GM23338 (cell line): Measurements from ENCODE around the gene ULK3. TPM values are rescaled to one million over a fixed set of nuclear protein-coding genes. Genes with fewer than 3 reads are reported as not detected.

Experiments
- ATAC-seq: fragments of 200-7000 bp; cut with Tn5 transposase; 3 replicates; pipeline ENCODE4 v1.9.1; 2020
- DNase-seq: peaks from one replicate; pipeline ENCODE4 v3.0.0-alpha.2; 2015; ENCODE audit warnings: low spot score
- H2AFZ ChIP-seq: fragments of 200-600 bp; sonication (generic); 2 replicates; pipeline ENCODE4 v1.8.0; 2016; ENCODE audit warnings: antibody characterized with exemption, mild to moderate bottlenecking, moderate library complexity
- H3F3A ChIP-seq: fragments of 200-600 bp; sonication (generic); replicated peaks from 2 replicates; pipeline ENCODE4 v1.8.0; 2017; ENCODE audit warnings: antibody characterized with exemption, mixed run types, low read depth
- H3K27ac ChIP-seq: fragments of 200-600 bp; sonication (generic); 2 replicates; pipeline ENCODE4 v1.6.1; 2016; ENCODE audit warnings: low read depth
- H3K27me3 ChIP-seq: fragments of 200-600 bp; sonication (generic); 2 replicates; pipeline ENCODE4 v1.8.0; 2016; ENCODE audit warnings: mild to moderate bottlenecking, mixed run types, moderate library complexity; ENCODE audit not compliant: insufficient read depth
- H3K36me3 ChIP-seq: fragments of 200-600 bp; sonication (generic); 2 replicates; pipeline ENCODE4 v1.8.0; 2016; ENCODE audit warnings: mild to moderate bottlenecking; ENCODE audit not compliant: insufficient read depth
- H3K4me1 ChIP-seq: fragments of 200-600 bp; sonication (generic); 2 replicates; pipeline ENCODE4 v1.8.0; 2016; ENCODE audit warnings: mild to moderate bottlenecking, moderate library complexity; ENCODE audit not compliant: insufficient read depth
- H3K4me2 ChIP-seq: fragments of 200-600 bp; sonication (generic); 2 replicates; pipeline ENCODE4 v1.7.1; 2017; ENCODE audit warnings: mixed run types
- H3K4me3 ChIP-seq: fragments of 200-600 bp; sonication (generic); 2 replicates; pipeline ENCODE4 v1.6.1; 2016; ENCODE audit warnings: mixed run types
- H3K79me2 ChIP-seq: fragments of 200-600 bp; sonication (generic); replicated peaks from 2 replicates; pipeline ENCODE4 v1.8.0; 2017; ENCODE audit warnings: mild to moderate bottlenecking; ENCODE audit not compliant: insufficient read depth
- H3K9me2 ChIP-seq: fragments of 200-600 bp; sonication (generic); 2 replicates; pipeline ENCODE4 v1.8.0; 2017; ENCODE audit not compliant: insufficient read depth
- H4K20me1 ChIP-seq: fragments of 200-600 bp; sonication (generic); replicated peaks from 2 replicates; pipeline ENCODE4 v1.8.0; 2017; ENCODE audit warnings: mild to moderate bottlenecking; ENCODE audit not compliant: insufficient read depth
- H3K27ac Mint-ChIP-seq: 2 replicates; pipeline ENCODE4 v1.8.0; 2020; ENCODE audit warnings: inconsistent platforms, mild to moderate bottlenecking, moderate library complexity, mixed read lengths
- H3K27me3 Mint-ChIP-seq: 3 replicates; pipeline ENCODE4 v1.8.0; 2022; ENCODE audit warnings: low read depth, mild to moderate bottlenecking, moderate library complexity, mixed read lengths, inconsistent platforms; ENCODE audit not compliant: insufficient read depth, poor library complexity
- H3K36me3 Mint-ChIP-seq: 3 replicates; pipeline ENCODE4 v1.8.0; 2021; ENCODE audit warnings: low read depth, mild to moderate bottlenecking, inconsistent platforms, moderate library complexity, mixed read lengths
- H3K4me1 Mint-ChIP-seq: 3 replicates; pipeline ENCODE4 v1.8.0; 2020; ENCODE audit warnings: mild to moderate bottlenecking, inconsistent platforms, mixed read lengths
- H3K4me3 Mint-ChIP-seq: 3 replicates; pipeline ENCODE4 v1.8.0; 2021; ENCODE audit warnings: moderate library complexity, mild to moderate bottlenecking, inconsistent platforms, mixed read lengths
- H3K9me3 Mint-ChIP-seq: 3 replicates; pipeline ENCODE4 v1.8.0; 2020; ENCODE audit warnings: moderate library complexity, mild to moderate bottlenecking, inconsistent platforms, mixed read lengths
- CREB1 ChIP-seq: fragments of 250-450 bp; sonication (Bioruptor Pico); IDR thresholded peaks from 2 replicates; pipeline ENCODE4 v1.5.0; 2020; ENCODE audit warnings: low read depth, mild to moderate bottlenecking, moderate library complexity
- EZH2 ChIP-seq: fragments of 200-600 bp; sonication (generic); IDR thresholded peaks from one replicate; pipeline ENCODE4 v1.8.0; 2017; ENCODE audit warnings: antibody characterized with exemption, mild to moderate bottlenecking, low read depth; ENCODE audit not compliant: unreplicated experiment
- EZH2phosphoT487 ChIP-seq: fragments of 200-600 bp; sonication (generic); IDR thresholded peaks from one replicate; pipeline ENCODE4 v1.8.1; 2018; ENCODE audit warnings: antibody characterized with exemption; ENCODE audit not compliant: unreplicated experiment
- NANOG ChIP-seq: IDR thresholded peaks from 2 replicates; pipeline ENCODE4 v1.6.1; 2016; ENCODE audit warnings: antibody characterized with exemption, borderline replicate concordance
- POLR2AphosphoS5 ChIP-seq: IDR thresholded peaks from 2 replicates; pipeline ENCODE4 v1.6.1; 2016; ENCODE audit warnings: antibody characterized with exemption, low read depth
- STAT1 ChIP-seq: IDR thresholded peaks from one replicate; pipeline ENCODE4 v1.6.1; 2016; ENCODE audit warnings: antibody characterized with exemption; ENCODE audit not compliant: unreplicated experiment
- ZNF114 ChIP-seq: fragments of 250-450 bp; sonication (Bioruptor Pico); IDR thresholded peaks from 2 replicates; pipeline ENCODE4 v1.5.0; 2020; ENCODE audit warnings: mild to moderate bottlenecking, moderate library complexity
- ZNF331 ChIP-seq: fragments of 250-450 bp; sonication (Bioruptor Pico); IDR thresholded peaks from 2 replicates; pipeline ENCODE4 v1.5.0; 2020; ENCODE audit warnings: low read depth, mild to moderate bottlenecking, moderate library complexity
- polyA plus RNA-seq: library from polyadenylated mRNA; unstranded; fragments of >200 nt; fragmentation: Nextera tagmentation; extraction: Ambion mirVana; gene quantifications from 2 replicates; pipeline ENCODE4 v1.2.1, GENCODE V29; 2016
- total RNA-seq: library from RNA; depleted of rRNA; stranded (reverse); fragments of >200 nt; shearing (Covaris generic); gene quantifications from 2 replicates; pipeline ENCODE4 v1.2.3, GENCODE V29; 2014
- TF ChIP-seq, protein P1 (sequence below): IDR thresholded peaks from one replicate; pipeline ENCODE4 v1.6.1; 2018; ENCODE audit warnings: antibody characterized with exemption; ENCODE audit not compliant: unreplicated experiment
- TF ChIP-seq, protein P2 (sequence below): IDR thresholded peaks from 2 replicates; pipeline ENCODE4 v1.6.1; 2016; ENCODE audit warnings: antibody characterized with exemption
- TF ChIP-seq, protein P3 (sequence below): fragments of 250-450 bp; sonication (Bioruptor Pico); IDR thresholded peaks from 2 replicates; pipeline ENCODE4 v1.5.0; 2020; ENCODE audit warnings: mild to moderate bottlenecking, moderate library complexity

Gene ULK3
- total and polyA plus RNA-seq, 2 experiments from 2014 or later, result 20.3 to 35.4 TPM

DNA sequence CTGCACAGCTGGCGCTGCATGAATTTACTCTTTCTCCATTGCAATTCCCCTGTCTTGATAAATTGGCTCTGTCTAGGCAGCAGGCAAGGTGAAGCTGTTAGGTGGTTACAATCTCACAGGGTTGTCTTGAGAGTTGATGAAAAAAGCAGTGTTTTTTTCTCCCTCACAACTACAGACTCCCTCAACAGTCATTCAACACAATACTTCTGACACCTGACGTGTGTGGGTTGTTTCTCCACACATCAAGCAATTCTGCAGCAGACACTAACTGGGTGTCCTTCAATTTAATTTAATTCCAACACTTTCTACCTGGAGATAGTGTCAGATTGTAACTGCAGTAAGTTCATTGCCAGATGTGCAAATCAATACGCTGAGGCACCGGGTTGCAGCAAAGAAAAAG is 35.3 kb upstream of the ULK3 start:
- DNase-seq (no peak), ATAC-seq (no peak)
- Histone ChIP-seq H2AFZ (0 out of 2 replicates have a peak overlapping the region, but pooled peaks have one; percentile 43), H3K36me3 (no peaks in the 10 kb centered on the region), H3K79me2 (no peaks in the 10 kb centered on the region), H3K4me1 (no peaks in the 10 kb centered on the region), H3K9me2 (no peaks in the 10 kb centered on the region), H3K27ac (peak overlapping the region; percentile 63; the same call in 1 of the 2 replicates), H3F3A (0 out of 2 replicates have a peak, but pooled peaks cover 8% of the 10 kb centered on the region), H4K20me1 (no peaks in the 10 kb centered on the region), H3K27me3 (no peaks in the 10 kb centered on the region), H3K4me2 (no peak overlapping the region), H3K4me3 (no peak overlapping the region)
- Mint-ChIP-seq H3K4me3 (no peak overlapping the region), H3K4me1 (peaks cover 2% of the 10 kb centered on the region; the same call in 1 of the 3 replicates), H3K27ac (no peak overlapping the region), H3K27me3 (peaks cover 9% of the 10 kb centered on the region), H3K36me3 (peaks cover 5% of the 10 kb centered on the region; the same call in 2 of the 3 replicates), H3K9me3 (peaks cover 16% of the 10 kb centered on the region)
- TF ChIP-seq EZH2phosphoT487 (no peak), ZNF331 (no peak), CREB1 (CRISPR knock-in tag) (no peak), POLR2AphosphoS5 (no peak), STAT1 (no peak), NANOG (no peak), EZH2 (no peak), ZNF114 (no peak)
- TF ChIP-seq, protein P1, sequence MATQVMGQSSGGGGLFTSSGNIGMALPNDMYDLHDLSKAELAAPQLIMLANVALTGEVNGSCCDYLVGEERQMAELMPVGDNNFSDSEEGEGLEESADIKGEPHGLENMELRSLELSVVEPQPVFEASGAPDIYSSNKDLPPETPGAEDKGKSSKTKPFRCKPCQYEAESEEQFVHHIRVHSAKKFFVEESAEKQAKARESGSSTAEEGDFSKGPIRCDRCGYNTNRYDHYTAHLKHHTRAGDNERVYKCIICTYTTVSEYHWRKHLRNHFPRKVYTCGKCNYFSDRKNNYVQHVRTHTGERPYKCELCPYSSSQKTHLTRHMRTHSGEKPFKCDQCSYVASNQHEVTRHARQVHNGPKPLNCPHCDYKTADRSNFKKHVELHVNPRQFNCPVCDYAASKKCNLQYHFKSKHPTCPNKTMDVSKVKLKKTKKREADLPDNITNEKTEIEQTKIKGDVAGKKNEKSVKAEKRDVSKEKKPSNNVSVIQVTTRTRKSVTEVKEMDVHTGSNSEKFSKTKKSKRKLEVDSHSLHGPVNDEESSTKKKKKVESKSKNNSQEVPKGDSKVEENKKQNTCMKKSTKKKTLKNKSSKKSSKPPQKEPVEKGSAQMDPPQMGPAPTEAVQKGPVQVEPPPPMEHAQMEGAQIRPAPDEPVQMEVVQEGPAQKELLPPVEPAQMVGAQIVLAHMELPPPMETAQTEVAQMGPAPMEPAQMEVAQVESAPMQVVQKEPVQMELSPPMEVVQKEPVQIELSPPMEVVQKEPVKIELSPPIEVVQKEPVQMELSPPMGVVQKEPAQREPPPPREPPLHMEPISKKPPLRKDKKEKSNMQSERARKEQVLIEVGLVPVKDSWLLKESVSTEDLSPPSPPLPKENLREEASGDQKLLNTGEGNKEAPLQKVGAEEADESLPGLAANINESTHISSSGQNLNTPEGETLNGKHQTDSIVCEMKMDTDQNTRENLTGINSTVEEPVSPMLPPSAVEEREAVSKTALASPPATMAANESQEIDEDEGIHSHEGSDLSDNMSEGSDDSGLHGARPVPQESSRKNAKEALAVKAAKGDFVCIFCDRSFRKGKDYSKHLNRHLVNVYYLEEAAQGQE, result no peak
- TF ChIP-seq, protein P2, sequence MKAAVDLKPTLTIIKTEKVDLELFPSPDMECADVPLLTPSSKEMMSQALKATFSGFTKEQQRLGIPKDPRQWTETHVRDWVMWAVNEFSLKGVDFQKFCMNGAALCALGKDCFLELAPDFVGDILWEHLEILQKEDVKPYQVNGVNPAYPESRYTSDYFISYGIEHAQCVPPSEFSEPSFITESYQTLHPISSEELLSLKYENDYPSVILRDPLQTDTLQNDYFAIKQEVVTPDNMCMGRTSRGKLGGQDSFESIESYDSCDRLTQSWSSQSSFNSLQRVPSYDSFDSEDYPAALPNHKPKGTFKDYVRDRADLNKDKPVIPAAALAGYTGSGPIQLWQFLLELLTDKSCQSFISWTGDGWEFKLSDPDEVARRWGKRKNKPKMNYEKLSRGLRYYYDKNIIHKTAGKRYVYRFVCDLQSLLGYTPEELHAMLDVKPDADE, result no peak
- TF ChIP-seq, protein P3, sequence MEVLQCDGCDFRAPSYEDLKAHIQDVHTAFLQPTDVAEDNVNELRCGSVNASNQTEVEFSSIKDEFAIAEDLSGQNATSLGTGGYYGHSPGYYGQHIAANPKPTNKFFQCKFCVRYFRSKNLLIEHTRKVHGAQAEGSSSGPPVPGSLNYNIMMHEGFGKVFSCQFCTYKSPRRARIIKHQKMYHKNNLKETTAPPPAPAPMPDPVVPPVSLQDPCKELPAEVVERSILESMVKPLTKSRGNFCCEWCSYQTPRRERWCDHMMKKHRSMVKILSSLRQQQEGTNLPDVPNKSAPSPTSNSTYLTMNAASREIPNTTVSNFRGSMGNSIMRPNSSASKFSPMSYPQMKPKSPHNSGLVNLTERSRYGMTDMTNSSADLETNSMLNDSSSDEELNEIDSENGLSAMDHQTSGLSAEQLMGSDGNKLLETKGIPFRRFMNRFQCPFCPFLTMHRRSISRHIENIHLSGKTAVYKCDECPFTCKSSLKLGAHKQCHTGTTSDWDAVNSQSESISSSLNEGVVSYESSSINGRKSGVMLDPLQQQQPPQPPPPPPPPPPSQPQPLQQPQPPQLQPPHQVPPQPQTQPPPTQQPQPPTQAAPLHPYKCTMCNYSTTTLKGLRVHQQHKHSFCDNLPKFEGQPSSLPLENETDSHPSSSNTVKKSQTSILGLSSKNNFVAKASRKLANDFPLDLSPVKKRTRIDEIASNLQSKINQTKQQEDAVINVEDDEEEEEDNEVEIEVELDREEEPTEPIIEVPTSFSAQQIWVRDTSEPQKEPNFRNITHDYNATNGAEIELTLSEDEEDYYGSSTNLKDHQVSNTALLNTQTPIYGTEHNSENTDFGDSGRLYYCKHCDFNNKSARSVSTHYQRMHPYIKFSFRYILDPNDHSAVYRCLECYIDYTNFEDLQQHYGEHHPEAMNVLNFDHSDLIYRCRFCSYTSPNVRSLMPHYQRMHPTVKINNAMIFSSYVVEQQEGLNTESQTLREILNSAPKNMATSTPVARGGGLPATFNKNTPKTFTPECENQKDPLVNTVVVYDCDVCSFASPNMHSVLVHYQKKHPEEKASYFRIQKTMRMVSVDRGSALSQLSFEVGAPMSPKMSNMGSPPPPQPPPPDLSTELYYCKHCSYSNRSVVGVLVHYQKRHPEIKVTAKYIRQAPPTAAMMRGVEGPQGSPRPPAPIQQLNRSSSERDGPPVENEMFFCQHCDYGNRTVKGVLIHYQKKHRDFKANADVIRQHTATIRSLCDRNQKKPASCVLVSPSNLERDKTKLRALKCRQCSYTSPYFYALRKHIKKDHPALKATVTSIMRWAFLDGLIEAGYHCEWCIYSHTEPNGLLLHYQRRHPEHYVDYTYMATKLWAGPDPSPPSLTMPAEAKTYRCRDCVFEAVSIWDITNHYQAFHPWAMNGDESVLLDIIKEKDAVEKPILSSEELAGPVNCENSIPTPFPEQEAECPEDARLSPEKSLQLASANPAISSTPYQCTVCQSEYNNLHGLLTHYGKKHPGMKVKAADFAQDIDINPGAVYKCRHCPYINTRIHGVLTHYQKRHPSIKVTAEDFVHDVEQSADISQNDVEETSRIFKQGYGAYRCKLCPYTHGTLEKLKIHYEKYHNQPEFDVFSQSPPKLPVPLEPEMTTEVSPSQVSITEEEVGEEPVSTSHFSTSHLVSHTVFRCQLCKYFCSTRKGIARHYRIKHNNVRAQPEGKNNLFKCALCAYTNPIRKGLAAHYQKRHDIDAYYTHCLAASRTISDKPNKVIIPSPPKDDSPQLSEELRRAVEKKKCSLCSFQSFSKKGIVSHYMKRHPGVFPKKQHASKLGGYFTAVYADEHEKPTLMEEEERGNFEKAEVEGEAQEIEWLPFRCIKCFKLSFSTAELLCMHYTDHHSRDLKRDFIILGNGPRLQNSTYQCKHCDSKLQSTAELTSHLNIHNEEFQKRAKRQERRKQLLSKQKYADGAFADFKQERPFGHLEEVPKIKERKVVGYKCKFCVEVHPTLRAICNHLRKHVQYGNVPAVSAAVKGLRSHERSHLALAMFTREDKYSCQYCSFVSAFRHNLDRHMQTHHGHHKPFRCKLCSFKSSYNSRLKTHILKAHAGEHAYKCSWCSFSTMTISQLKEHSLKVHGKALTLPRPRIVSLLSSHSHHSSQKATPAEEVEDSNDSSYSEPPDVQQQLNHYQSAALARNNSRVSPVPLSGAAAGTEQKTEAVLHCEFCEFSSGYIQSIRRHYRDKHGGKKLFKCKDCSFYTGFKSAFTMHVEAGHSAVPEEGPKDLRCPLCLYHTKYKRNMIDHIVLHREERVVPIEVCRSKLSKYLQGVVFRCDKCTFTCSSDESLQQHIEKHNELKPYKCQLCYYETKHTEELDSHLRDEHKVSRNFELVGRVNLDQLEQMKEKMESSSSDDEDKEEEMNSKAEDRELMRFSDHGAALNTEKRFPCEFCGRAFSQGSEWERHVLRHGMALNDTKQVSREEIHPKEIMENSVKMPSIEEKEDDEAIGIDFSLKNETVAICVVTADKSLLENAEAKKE, result no peak
